Fibroblast of the aortic adventitia (primary cell): ENCODE results near the gene TMX2. TPM values are rescaled to one million over a fixed set of nuclear protein-coding genes. Genes with fewer than 3 reads are reported as not detected.

Experiments used
- DNase-seq: peaks from one replicate; pipeline ENCODE4 v3.0.0-alpha.2; 2010; ENCODE audit warnings: low read depth
- H3K4me3 ChIP-seq: 2 replicates; pipeline ENCODE4 v1.5.1; 2011; ENCODE audit warnings: low read depth, mild to moderate bottlenecking, control low read depth, low read length, moderate library complexity
- total RNA-seq: library from RNA; depleted of rRNA; stranded (reverse); fragments of >200 nt; gene quantifications from 2 replicates; pipeline ENCODE4 v1.2.3, GENCODE V29; 2012; ENCODE audit warnings: low replicate concordance
- TF ChIP-seq, protein P1 (sequence below): IDR thresholded peaks from 2 replicates; pipeline ENCODE4 v1.5.1; 2011; ENCODE audit warnings: mild to moderate bottlenecking, low read length, control low read depth, inconsistent platforms; ENCODE audit not compliant: insufficient read depth

The TMX2 gene, protein sequence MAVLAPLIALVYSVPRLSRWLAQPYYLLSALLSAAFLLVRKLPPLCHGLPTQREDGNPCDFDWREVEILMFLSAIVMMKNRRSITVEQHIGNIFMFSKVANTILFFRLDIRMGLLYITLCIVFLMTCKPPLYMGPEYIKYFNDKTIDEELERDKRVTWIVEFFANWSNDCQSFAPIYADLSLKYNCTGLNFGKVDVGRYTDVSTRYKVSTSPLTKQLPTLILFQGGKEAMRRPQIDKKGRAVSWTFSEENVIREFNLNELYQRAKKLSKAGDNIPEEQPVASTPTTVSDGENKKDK
- total RNA-seq, result 46.9 and 66.6 TPM in 2 replicates

DNA sequence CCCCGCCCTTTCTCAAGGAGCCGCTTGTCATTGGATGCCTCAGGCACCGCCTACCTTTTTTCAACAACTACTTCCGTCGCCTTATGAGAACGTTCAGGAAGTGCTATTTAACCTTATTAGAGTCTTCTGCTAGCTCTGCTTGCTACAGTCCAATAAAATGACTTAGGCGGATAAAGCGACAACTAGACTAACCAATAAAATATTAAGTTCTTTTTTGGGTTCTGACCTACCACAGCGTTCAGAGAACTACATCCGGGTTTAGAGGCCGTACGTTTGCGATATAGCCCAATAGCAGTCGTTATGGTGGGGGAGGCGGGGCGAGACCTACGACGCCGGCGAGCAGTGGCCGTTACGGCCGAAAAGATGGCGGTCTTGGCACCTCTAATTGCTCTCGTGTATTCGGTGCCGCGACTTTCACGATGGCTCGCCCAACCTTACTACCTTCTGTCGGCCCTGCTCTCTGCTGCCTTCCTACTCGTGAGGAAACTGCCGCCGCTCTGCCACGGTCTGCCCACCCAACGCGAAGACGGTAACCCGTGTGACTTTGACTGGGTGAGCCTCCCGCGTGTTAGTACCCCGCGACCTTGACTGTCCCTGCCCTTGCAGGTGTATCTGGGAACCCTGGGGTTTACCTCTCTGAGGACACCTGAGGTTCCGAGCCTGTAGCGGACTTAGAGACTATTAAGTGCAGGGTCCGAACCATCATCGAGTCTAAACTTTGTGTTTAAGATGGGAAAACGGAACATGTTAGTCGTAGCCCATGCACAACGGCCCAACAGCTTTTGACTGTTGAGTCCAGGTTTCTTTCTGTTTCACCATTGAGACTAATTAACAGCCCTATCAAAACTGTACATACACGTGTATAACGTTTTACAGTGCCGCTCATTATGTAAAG is at the start of gene TMX2:
TSS of gene TMX2 (plus strand) at position 338 of the 895 bp plus-strand sequence. CDS start at position 364, 26 bp downstream.
- TF ChIP-seq, protein P1, sequence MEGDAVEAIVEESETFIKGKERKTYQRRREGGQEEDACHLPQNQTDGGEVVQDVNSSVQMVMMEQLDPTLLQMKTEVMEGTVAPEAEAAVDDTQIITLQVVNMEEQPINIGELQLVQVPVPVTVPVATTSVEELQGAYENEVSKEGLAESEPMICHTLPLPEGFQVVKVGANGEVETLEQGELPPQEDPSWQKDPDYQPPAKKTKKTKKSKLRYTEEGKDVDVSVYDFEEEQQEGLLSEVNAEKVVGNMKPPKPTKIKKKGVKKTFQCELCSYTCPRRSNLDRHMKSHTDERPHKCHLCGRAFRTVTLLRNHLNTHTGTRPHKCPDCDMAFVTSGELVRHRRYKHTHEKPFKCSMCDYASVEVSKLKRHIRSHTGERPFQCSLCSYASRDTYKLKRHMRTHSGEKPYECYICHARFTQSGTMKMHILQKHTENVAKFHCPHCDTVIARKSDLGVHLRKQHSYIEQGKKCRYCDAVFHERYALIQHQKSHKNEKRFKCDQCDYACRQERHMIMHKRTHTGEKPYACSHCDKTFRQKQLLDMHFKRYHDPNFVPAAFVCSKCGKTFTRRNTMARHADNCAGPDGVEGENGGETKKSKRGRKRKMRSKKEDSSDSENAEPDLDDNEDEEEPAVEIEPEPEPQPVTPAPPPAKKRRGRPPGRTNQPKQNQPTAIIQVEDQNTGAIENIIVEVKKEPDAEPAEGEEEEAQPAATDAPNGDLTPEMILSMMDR, result no peak
- DNase-seq, result peak; percentile 99
- H3K4me3 ChIP-seq, result peak within 1 kb of the TSS; percentile 99

- no peak for DNase-seq
- TF ChIP-seq, protein P1, result no peak
- no peak overlapping the region for H3K4me3 ChIP-seq
Observed at GRCh38 chr11:57662893-57663292, 49.5 kb upstream of the TMX2 start.

DNA sequence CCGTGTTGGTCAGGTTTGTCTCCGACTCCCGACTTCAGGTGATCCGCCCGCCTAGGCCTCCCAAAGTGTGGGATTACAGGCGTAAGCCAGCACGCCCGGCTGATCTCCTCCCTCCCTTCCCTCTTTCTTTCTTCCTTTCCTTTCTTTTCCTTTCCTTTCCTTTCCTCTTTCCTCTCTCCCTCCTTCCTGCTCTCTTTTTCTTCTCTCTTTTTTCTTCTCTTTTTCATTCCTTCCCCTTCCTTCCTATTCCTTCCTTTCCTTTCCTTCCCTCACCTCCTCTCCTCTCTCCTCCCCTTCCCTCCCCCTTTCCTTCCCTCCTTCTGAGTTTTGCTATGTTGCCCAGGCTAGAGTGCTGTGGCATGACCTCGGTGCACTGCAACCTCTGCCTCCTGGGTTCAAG is 48.4 kb upstream of the TMX2 start:
- H3K4me3 ChIP-seq, result no peak overlapping the region
- TF ChIP-seq, protein P1, result no peak
- no peak for DNase-seq

GRCh38 chr11:57667117-57667735 is 45.2 kb upstream of the TMX2 start:
- TF ChIP-seq, protein P1, result peak; percentile 5
- peak; percentile 100 for DNase-seq
- peak overlapping the region; percentile 76 for H3K4me3 ChIP-seq

DNA sequence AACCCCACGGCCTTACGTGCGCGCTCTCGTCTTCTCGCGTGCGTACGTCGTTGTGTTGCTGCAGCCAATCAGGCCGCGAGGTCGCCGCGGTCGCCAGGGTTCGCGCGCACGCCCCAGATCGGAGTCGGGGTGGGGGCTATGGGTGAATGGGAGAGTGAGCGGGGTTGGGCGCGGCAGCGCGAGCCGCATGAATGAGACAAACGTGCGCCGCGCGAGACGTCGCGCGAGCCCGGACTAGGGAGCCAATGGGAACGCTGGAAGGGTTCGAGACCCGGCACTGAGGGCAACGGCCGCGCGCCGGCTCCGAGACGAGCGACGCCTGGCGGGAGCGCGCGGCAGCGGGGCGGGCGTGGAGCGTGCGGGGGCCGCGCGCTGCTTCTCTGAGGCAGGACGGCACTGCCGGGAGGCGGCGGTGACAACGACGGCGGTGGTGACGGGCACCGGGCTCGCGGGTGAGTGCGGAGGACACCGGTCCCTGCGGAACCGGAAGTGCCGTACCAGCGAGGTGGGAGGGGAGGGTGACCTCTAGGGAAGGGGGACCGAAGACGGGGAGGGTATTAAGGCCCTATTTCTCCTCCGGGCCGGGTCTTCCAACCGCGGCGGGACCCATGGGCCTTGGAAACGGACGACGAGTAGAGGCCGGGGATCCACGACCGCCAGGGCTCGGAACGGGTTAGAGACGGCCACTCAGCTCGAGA is 44.5 kb upstream of the TMX2 start, which contains the start of gene ZDHHC5:
TSS of gene ZDHHC5 (plus strand) at position 379 of the 698 bp plus-strand sequence. CDS start 4,977 bp downstream, outside the sequence.
- H3K4me3 ChIP-seq, result peak within 1 kb of the TSS; percentile 90
- TF ChIP-seq, protein P1, result peak; percentile 7
- peak; percentile 100 for DNase-seq

- TF ChIP-seq, protein P1, result no peak
- peak overlapping the region; percentile 90 for H3K4me3 ChIP-seq
- DNase-seq, result no peak
Observed at GRCh38 chr11:57668434-57668782, 44.0 kb upstream of the TMX2 start.
